AG20443 (cell line): ENCODE measurements around the gene NTF3.

ENCODE experiments used
- DNase-seq: peaks from one replicate; pipeline ENCODE4 v3.0.0; 2012; ENCODE audit warnings: low spot score, mixed read lengths

NTF3 gene

GRCh38 chr12:5487948-5488625 lies 56.2 kb downstream of the NTF3 start:
- no peak for DNase-seq

- DNase-seq = peak; percentile 67
Observed at GRCh38 chr12:5488626-5488955, 56.7 kb downstream of the NTF3 start.

- no peak for DNase-seq
Observed at GRCh38 chr12:5489017-5489416, 57.1 kb downstream of the NTF3 start.

GRCh38 chr12:5489760-5490406 lies 58.0 kb downstream of the NTF3 start:
- DNase-seq = no peak

- DNase-seq = no peak
Observed at GRCh38 chr12:5492562-5492961, 60.7 kb downstream of the NTF3 start.

GRCh38 chr12:5493018-5493417 lies 61.1 kb downstream of the NTF3 start:
- DNase-seq = no peak

- no peak for DNase-seq
Observed at GRCh38 chr12:5494343-5494742, 62.4 kb downstream of the NTF3 start.

- DNase-seq = peak; percentile 63
Observed at GRCh38 chr12:5497329-5498053, 65.6 kb downstream of the NTF3 start.

- no peak for DNase-seq
Observed at GRCh38 chr12:5498076-5498475, 66.2 kb downstream of the NTF3 start.

GRCh38 chr12:5498806-5499205 lies 66.9 kb downstream of the NTF3 start:
- DNase-seq = no peak

GRCh38 chr12:5499566-5500330 lies 67.8 kb downstream of the NTF3 start:
- DNase-seq = peak; percentile 71

GRCh38 chr12:5500331-5500659 lies 68.4 kb downstream of the NTF3 start:
- no peak for DNase-seq

- no peak for DNase-seq
Observed at GRCh38 chr12:5503774-5504173, 71.9 kb downstream of the NTF3 start.

GRCh38 chr12:5505116-5505515 lies 73.2 kb downstream of the NTF3 start:
- DNase-seq = no peak

GRCh38 chr12:5505751-5506150 lies 73.8 kb downstream of the NTF3 start:
- DNase-seq = no peak

- DNase-seq = no peak
Observed at GRCh38 chr12:5506295-5506694, 74.4 kb downstream of the NTF3 start.

- DNase-seq = peak; percentile 50
Observed at GRCh38 chr12:5506821-5507231, 74.9 kb downstream of the NTF3 start.

GRCh38 chr12:5507401-5507935 lies 75.6 kb downstream of the NTF3 start:
- DNase-seq = no peak

- no peak for DNase-seq
Observed at GRCh38 chr12:5507944-5508343, 76.0 kb downstream of the NTF3 start.

GRCh38 chr12:5509102-5509501 lies 77.2 kb downstream of the NTF3 start:
- no peak for DNase-seq

GRCh38 chr12:5509557-5509956 lies 77.6 kb downstream of the NTF3 start:
- DNase-seq = no peak

- no peak for DNase-seq
Observed at GRCh38 chr12:5510251-5510805, 78.4 kb downstream of the NTF3 start.
